ENCODE measurements around the gene PRSS56. TPM values are rescaled to one million over a fixed set of nuclear protein-coding genes. Genes with fewer than 3 reads are reported as not detected.

The PRSS56 gene
- polyA plus RNA-seq, 4 donors: not detected

GRCh38 chr2:232496501-232497270, 23.5 kb upstream of the PRSS56 start:
- Histone ChIP-seq H3K4me3 (ENCODE audit: low read depth in 1 of 3, low read length in 3 of 3) (no peak overlapping the region), H3K27me3 (ENCODE audit: control insufficient read depth in 3 of 3, insufficient read depth in 3 of 3, low read length in 3 of 3) (peaks cover 0 to 8% (median 4%) of the 10 kb centered on the region in 3 donors), H3K36me3 (ENCODE audit: control insufficient read depth in 3 of 3, insufficient read depth in 2 of 3, low read depth in 1 of 3, low read length in 3 of 3) (no peaks in the 10 kb centered on the region), H3K27ac (ENCODE audit: low read depth in 1 of 3, low read length in 2 of 3) (no peak overlapping the region), H3K9me3 (ENCODE audit: control insufficient read depth in 2 of 2, insufficient read depth in 1 of 2, low read depth in 1 of 2, low read length in 1 of 2) (no peaks in the 10 kb centered on the region), H3K4me1 (ENCODE audit: control insufficient read depth in 3 of 3, insufficient read depth in 2 of 3, low read depth in 1 of 3, low read length in 2 of 3) (peaks cover 0 to 5% (median 0%) of the 10 kb centered on the region in 3 donors)
- WGBS, 3 donors: 73 to 78% (median 75%) methylated on average over 19 to 20 of the region's 20 CpGs
- FAIRE-seq (no peak), DNase-seq (no peak)

GRCh38 chr2:232497348-232497747, 22.8 kb upstream of the PRSS56 start:
- DNase-seq: no peak
- 80 to 83% (median 80%) methylated on average over 10 to 13 of the region's 13 CpGs for WGBS, 3 donors
- no peaks in the 10 kb centered on the region for H3K36me3 ChIP-seq (ENCODE audit: control insufficient read depth in 3 of 3, insufficient read depth in 2 of 3, low read depth in 1 of 3, low read length in 3 of 3)
- peaks cover 0 to 13% (median 4%) of the 10 kb centered on the region in 3 donors for H3K27me3 ChIP-seq (ENCODE audit: control insufficient read depth in 3 of 3, insufficient read depth in 3 of 3, low read length in 3 of 3)
- FAIRE-seq: no peak
- H3K4me3 ChIP-seq (ENCODE audit: low read depth in 1 of 3, low read length in 3 of 3): no peak overlapping the region
- H3K9me3 ChIP-seq (ENCODE audit: control insufficient read depth in 2 of 2, insufficient read depth in 1 of 2, low read depth in 1 of 2, low read length in 1 of 2): no peaks in the 10 kb centered on the region
- no peak overlapping the region for H3K27ac ChIP-seq (ENCODE audit: low read depth in 1 of 3, low read length in 2 of 3)
- H3K4me1 ChIP-seq (ENCODE audit: control insufficient read depth in 3 of 3, insufficient read depth in 2 of 3, low read depth in 1 of 3, low read length in 2 of 3): peaks cover 0 to 10% (median 0%) of the 10 kb centered on the region in 3 donors

DNA sequence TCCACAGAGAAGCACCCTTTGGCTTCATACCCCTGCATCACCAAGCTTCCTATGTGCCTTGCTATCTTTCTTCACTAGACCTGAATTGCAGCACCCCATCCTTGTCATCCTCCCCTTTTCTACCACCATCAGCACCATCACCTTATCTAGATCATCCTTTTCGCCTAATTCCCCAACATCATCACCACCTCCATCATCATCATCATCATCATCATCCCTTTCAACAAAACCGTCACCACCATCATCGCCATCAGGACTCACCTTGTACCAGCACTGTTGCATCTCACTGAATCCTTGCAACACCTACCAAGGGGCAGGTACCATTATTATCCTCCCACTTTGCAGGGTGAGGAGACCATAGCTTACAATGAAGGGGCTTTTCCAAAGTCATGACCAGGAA, 21.7 kb upstream of the PRSS56 start:
- Histone ChIP-seq H3K27ac (ENCODE audit: low read depth in 1 of 3, low read length in 2 of 3) (no peak overlapping the region), H3K27me3 (ENCODE audit: control insufficient read depth in 3 of 3, insufficient read depth in 3 of 3, low read length in 3 of 3) (peaks cover 0 to 20% (median 4%) of the 10 kb centered on the region in 3 donors), H3K4me3 (ENCODE audit: low read depth in 1 of 3, low read length in 3 of 3) (no peak overlapping the region), H3K36me3 (ENCODE audit: control insufficient read depth in 3 of 3, insufficient read depth in 2 of 3, low read depth in 1 of 3, low read length in 3 of 3) (no peaks in the 10 kb centered on the region), H3K4me1 (ENCODE audit: control insufficient read depth in 3 of 3, insufficient read depth in 2 of 3, low read depth in 1 of 3, low read length in 2 of 3) (peaks cover 0 to 19% (median 0%) of the 10 kb centered on the region in 3 donors), H3K9me3 (ENCODE audit: control insufficient read depth in 2 of 2, insufficient read depth in 1 of 2, low read depth in 1 of 2, low read length in 1 of 2) (no peaks in the 10 kb centered on the region)
- no peak for DNase-seq
- 87 to 93% (median 89%) methylated on average over 3 of the region's 3 CpGs for WGBS, 3 donors
- no peak for FAIRE-seq

GRCh38 chr2:232501331-232501771, 18.8 kb upstream of the PRSS56 start:
- Histone ChIP-seq H3K4me1 (ENCODE audit: control insufficient read depth in 3 of 3, insufficient read depth in 2 of 3, low read depth in 1 of 3, low read length in 2 of 3) (peaks cover 0 to 22% (median 0%) of the 10 kb centered on the region in 3 donors), H3K27me3 (ENCODE audit: control insufficient read depth in 3 of 3, insufficient read depth in 3 of 3, low read length in 3 of 3) (peaks cover 0 to 48% (median 20%) of the 10 kb centered on the region in 3 donors), H3K36me3 (ENCODE audit: control insufficient read depth in 3 of 3, insufficient read depth in 2 of 3, low read depth in 1 of 3, low read length in 3 of 3) (no peaks in the 10 kb centered on the region), H3K9me3 (ENCODE audit: control insufficient read depth in 2 of 2, insufficient read depth in 1 of 2, low read depth in 1 of 2, low read length in 1 of 2) (no peaks in the 10 kb centered on the region), H3K4me3 (ENCODE audit: low read depth in 1 of 3, low read length in 3 of 3) (no peak overlapping the region), H3K27ac (ENCODE audit: low read depth in 1 of 3, low read length in 2 of 3) (no peak overlapping the region)
- DNase-seq: peak in 1 of 2 donors; percentile 35
- 34 to 64% (median 39%) methylated on average over 7 to 9 of the region's 9 CpGs for WGBS, 3 donors
- no peak for FAIRE-seq

- no peak for FAIRE-seq
- no peak overlapping the region for H3K27ac ChIP-seq (ENCODE audit: low read depth in 1 of 3, low read length in 2 of 3)
Measured at GRCh38 chr2:232501794-232502390, 18.3 kb upstream of the PRSS56 start.

GRCh38 chr2:232502511-232502910, 17.7 kb upstream of the PRSS56 start:
- 4 to 20% (median 13%) methylated on average over 12 to 20 of the region's 21 CpGs for WGBS, 3 donors

More at GRCh38 chr2:232501794-232502390, 18.3 kb upstream of the PRSS56 start:
- no peak for DNase-seq
- Histone ChIP-seq H3K9me3 (ENCODE audit: control insufficient read depth in 2 of 2, insufficient read depth in 1 of 2, low read depth in 1 of 2, low read length in 1 of 2) (no peaks in the 10 kb centered on the region), H3K4me3 (ENCODE audit: low read depth in 1 of 3, low read length in 3 of 3) (no peak overlapping the region), H3K4me1 (ENCODE audit: control insufficient read depth in 3 of 3, insufficient read depth in 2 of 3, low read depth in 1 of 3, low read length in 2 of 3) (peaks cover 0 to 22% (median 0%) of the 10 kb centered on the region in 3 donors), H3K36me3 (ENCODE audit: control insufficient read depth in 3 of 3, insufficient read depth in 2 of 3, low read depth in 1 of 3, low read length in 3 of 3) (no peaks in the 10 kb centered on the region), H3K27me3 (ENCODE audit: control insufficient read depth in 3 of 3, insufficient read depth in 3 of 3, low read length in 3 of 3) (peaks cover 0 to 53% (median 20%) of the 10 kb centered on the region in 3 donors)
- 49 to 54% (median 53%) methylated on average over 9 to 10 of the region's 10 CpGs for WGBS, 3 donors

GRCh38 chr2:232502911-232503808, 17.0 kb upstream of the PRSS56 start:
- H3K9me3 ChIP-seq (ENCODE audit: control insufficient read depth in 2 of 2, insufficient read depth in 1 of 2, low read depth in 1 of 2, low read length in 1 of 2): no peaks in the 10 kb centered on the region
- H3K27ac ChIP-seq (ENCODE audit: low read depth in 1 of 3, low read length in 2 of 3): no peak overlapping the region
- no peak for FAIRE-seq
- peaks cover 0 to 22% (median 0%) of the 10 kb centered on the region in 3 donors for H3K4me1 ChIP-seq (ENCODE audit: control insufficient read depth in 3 of 3, insufficient read depth in 2 of 3, low read depth in 1 of 3, low read length in 2 of 3)
- peak; percentile 9 to 83 for DNase-seq
- H3K27me3 ChIP-seq (ENCODE audit: control insufficient read depth in 3 of 3, insufficient read depth in 3 of 3, low read length in 3 of 3): peaks cover 0 to 61% (median 20%) of the 10 kb centered on the region in 3 donors
- WGBS, 3 donors: 1 to 3% (median 2%) methylated on average over 57 to 74 of the region's 75 CpGs
- H3K4me3 ChIP-seq (ENCODE audit: low read depth in 1 of 3, low read length in 3 of 3): peak overlapping the region in 2 of 3 donors; percentile 12 to 37
- no peaks in the 10 kb centered on the region for H3K36me3 ChIP-seq (ENCODE audit: control insufficient read depth in 3 of 3, insufficient read depth in 2 of 3, low read depth in 1 of 3, low read length in 3 of 3)

More at GRCh38 chr2:232502511-232502910, 17.7 kb upstream of the PRSS56 start:
- Histone ChIP-seq H3K4me3 (ENCODE audit: low read depth in 1 of 3, low read length in 3 of 3) (no peak overlapping the region), H3K9me3 (ENCODE audit: control insufficient read depth in 2 of 2, insufficient read depth in 1 of 2, low read depth in 1 of 2, low read length in 1 of 2) (no peaks in the 10 kb centered on the region), H3K27ac (ENCODE audit: low read depth in 1 of 3, low read length in 2 of 3) (no peak overlapping the region), H3K36me3 (ENCODE audit: control insufficient read depth in 3 of 3, insufficient read depth in 2 of 3, low read depth in 1 of 3, low read length in 3 of 3) (no peaks in the 10 kb centered on the region), H3K4me1 (ENCODE audit: control insufficient read depth in 3 of 3, insufficient read depth in 2 of 3, low read depth in 1 of 3, low read length in 2 of 3) (peaks cover 0 to 22% (median 0%) of the 10 kb centered on the region in 3 donors), H3K27me3 (ENCODE audit: control insufficient read depth in 3 of 3, insufficient read depth in 3 of 3, low read length in 3 of 3) (peaks cover 0 to 57% (median 20%) of the 10 kb centered on the region in 3 donors)
- FAIRE-seq (no peak), DNase-seq (peak in 1 of 2 donors; percentile 51)

Data from small intestine (tissue), 7 donors.